GM12873 (cell line): ENCODE measurements around the gene CHRDL1.

Experiments
- TF ChIP-seq, protein P1 (sequence below): IDR thresholded peaks from 2 replicates; pipeline ENCODE4 v1.5.1; 2012; ENCODE audit warnings: low read depth, mild to moderate bottlenecking, moderate library complexity, low read length, control low read depth; ENCODE audit not compliant: insufficient read depth; ENCODE audit errors: missing control alignments

The CHRDL1 gene

GRCh38 chrX:110758781-110759422 lies 36.7 kb downstream of the CHRDL1 start:
- TF ChIP-seq, protein P1, sequence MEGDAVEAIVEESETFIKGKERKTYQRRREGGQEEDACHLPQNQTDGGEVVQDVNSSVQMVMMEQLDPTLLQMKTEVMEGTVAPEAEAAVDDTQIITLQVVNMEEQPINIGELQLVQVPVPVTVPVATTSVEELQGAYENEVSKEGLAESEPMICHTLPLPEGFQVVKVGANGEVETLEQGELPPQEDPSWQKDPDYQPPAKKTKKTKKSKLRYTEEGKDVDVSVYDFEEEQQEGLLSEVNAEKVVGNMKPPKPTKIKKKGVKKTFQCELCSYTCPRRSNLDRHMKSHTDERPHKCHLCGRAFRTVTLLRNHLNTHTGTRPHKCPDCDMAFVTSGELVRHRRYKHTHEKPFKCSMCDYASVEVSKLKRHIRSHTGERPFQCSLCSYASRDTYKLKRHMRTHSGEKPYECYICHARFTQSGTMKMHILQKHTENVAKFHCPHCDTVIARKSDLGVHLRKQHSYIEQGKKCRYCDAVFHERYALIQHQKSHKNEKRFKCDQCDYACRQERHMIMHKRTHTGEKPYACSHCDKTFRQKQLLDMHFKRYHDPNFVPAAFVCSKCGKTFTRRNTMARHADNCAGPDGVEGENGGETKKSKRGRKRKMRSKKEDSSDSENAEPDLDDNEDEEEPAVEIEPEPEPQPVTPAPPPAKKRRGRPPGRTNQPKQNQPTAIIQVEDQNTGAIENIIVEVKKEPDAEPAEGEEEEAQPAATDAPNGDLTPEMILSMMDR, result no peak

DNA sequence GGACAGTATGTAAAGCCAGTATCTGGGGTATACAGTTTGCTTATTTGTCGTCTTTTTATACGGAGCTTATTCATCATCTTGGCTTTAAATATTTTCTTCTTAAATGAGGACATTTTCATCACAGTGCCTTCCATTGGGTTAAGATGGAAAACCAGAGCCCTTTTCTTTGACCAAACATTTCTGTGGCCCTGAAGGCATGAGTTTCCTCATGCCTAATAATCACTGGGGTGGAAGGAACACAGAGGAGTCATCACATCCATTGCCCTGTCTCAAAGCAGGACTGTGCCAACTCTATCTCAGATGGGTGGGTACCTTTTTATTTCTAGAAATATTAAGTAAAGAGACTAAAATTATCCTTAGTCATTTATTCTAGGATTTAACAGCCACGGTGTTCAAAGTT lies 40.0 kb downstream of the CHRDL1 start:
- TF ChIP-seq, protein P1, result no peak

DNA sequence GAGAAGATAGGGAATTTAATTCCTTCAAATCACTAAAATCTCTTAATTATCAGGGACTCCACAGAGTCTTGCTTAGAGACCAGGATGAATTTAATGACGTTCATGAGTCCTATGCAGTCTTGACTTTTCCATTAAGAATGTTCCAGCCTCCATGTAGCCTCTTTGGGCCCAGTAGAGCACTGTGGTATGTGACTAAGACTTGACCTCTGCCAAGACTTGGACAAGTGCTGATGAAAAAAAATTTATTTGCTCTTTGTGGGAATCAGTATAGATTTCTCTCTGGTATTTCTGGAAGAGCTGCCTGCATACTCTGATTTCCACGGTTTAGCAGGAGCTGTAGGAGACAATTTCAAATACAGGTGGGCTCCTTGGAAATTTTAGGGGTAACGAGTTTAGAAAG lies 40.6 kb downstream of the CHRDL1 start:
- TF ChIP-seq, protein P1, result no peak

- TF ChIP-seq, protein P1, result no peak
These were observed 45.0 kb downstream of the CHRDL1 start for GRCh38 chrX:110750526-110751189.

GRCh38 chrX:110748256-110748806 lies 47.3 kb downstream of the CHRDL1 start:
- TF ChIP-seq, protein P1, result no peak

GRCh38 chrX:110746014-110746413 lies 49.6 kb downstream of the CHRDL1 start:
- TF ChIP-seq, protein P1, result no peak

DNA sequence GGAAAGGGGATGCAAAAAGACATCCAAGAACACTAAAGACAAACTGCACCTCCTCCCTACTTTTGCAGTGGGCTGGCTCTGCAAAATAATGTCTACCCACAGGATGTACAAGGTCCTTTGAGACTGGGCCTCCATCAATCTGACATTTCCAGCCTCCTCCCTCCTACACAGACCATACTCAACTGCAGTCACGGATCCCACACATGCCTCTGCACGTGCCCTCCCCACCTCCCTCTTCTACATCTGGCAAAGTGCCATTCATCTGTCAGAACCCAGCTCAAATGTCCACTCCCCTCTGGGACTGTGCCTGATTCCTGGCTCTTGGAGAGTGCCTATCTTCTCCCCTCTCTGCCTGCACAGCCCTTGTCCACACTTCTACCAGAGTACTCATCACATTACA lies 50.3 kb downstream of the CHRDL1 start:
- TF ChIP-seq, protein P1, result no peak
